ENCODE results near the gene ZMYND8.

The ZMYND8 gene

GRCh38 chr20:47350181-47350550 lies 6.3 kb downstream of the ZMYND8 start:
- no peak for DNase-seq (ENCODE audit: low read depth)
- TF ChIP-seq CTCF (conservative IDR thresholded peaks at IDR 0.05; ENCODE audit: low read length) = no peak
- H3K4me3 ChIP-seq (ENCODE audit: low read length) = no peak overlapping the region

DNA sequence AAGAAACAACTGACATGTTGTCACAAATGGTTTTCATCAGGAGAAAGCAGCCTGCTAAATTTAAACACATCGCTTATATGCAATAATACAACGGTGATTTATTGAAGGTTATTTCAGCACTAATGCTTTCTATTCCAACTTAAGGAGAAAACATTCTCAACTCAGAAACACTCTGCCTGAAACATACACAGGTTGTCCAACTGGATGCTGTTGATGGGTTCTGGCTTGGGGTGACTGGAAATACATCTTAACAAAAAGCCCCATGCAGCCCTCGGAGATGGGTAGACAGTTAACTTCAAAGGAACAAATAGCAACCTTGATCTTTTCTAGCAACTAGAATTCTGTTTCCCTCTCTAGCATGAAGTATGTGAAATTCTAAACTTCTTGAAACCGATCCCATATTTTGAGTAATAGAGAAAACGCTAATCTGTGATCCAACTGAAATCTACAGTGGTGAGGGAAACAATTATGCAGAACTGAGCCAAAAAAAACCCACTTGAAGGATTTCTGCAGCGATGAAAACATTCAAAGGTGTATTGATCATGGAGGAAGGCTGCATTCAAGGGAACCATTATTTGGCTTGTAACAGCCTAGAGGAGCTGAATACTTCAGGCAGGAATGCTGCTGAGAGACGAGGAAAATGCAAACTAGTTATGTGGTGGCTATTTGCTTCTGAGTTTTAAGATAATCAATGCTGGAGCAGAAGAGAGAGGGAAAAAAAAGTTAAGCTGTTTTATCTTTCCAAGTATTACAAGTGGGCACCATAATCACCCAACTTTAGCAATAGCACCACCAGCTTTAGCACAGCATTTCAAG lies 6.9 kb downstream of the ZMYND8 start:
- H3K4me3 ChIP-seq (ENCODE audit: low read length) = no peak overlapping the region; the same call in 1 of the 2 replicates

GRCh38 chr20:47348539-47349142 lies 7.9 kb downstream of the ZMYND8 start:
- DNase-seq (ENCODE audit: low read depth) = no peak
- H3K4me3 ChIP-seq (ENCODE audit: low read length) = no peak overlapping the region
- TF ChIP-seq CTCF (conservative IDR thresholded peaks at IDR 0.05; ENCODE audit: low read length) = no peak

More for the DNA sequence above, 6.9 kb downstream of the ZMYND8 start:
- peak; percentile 42 for DNase-seq (ENCODE audit: low read depth)
- no peak for TF ChIP-seq CTCF (conservative IDR thresholded peaks at IDR 0.05; ENCODE audit: low read length)

- H3K4me3 ChIP-seq (ENCODE audit: low read length) = no peak overlapping the region
- no peak for DNase-seq (ENCODE audit: low read depth)
- TF ChIP-seq CTCF (conservative IDR thresholded peaks at IDR 0.05; ENCODE audit: low read length) = no peak
These were observed 8.7 kb downstream of the ZMYND8 start for GRCh38 chr20:47347661-47348435.

- no peak for TF ChIP-seq CTCF (conservative IDR thresholded peaks at IDR 0.05; ENCODE audit: low read length)
- no peak overlapping the region for H3K4me3 ChIP-seq (ENCODE audit: low read length)
- no peak for DNase-seq (ENCODE audit: low read depth)
These were observed 10.3 kb downstream of the ZMYND8 start for GRCh38 chr20:47346172-47346571.

- no peak for TF ChIP-seq CTCF (conservative IDR thresholded peaks at IDR 0.05; ENCODE audit: low read length)
- H3K4me3 ChIP-seq (ENCODE audit: low read length) = no peak overlapping the region
- DNase-seq (ENCODE audit: low read depth) = no peak
These were observed 11.3 kb downstream of the ZMYND8 start for GRCh38 chr20:47345214-47345613.
